Measurements from ENCODE around the gene VIM. TPM values are rescaled to one million over a fixed set of nuclear protein-coding genes. Genes with fewer than 3 reads are reported as not detected.

VIM gene
- total RNA-seq, 2 donors from 2014 or later: 137 to 290 TPM

- ATAC-seq (no peak), DNase-seq (no peak)
- intact Hi-C loops (cut with DNase I, micrococcal nuclease): no loop called here
These were observed 21.8 kb upstream of the VIM start for GRCh38 chr10:17206210-17206709.

- intact Hi-C loops (cut with DNase I, micrococcal nuclease): no loop called here
- DNase-seq (no peak), ATAC-seq (no peak)
These were observed 19.6 kb upstream of the VIM start for GRCh38 chr10:17208476-17208875.

GRCh38 chr10:17209302-17209701 lies 18.7 kb upstream of the VIM start:
- ATAC-seq (no peak), DNase-seq (no peak)
- intact Hi-C loops (cut with DNase I, micrococcal nuclease): no loop called here

GRCh38 chr10:17209881-17210280 lies 18.2 kb upstream of the VIM start:
- no peak for ATAC-seq
- no peak for DNase-seq
- intact Hi-C loops (cut with DNase I, micrococcal nuclease): no loop called here

- DNase-seq (no peak), ATAC-seq (no peak)
- intact Hi-C loops (cut with DNase I, micrococcal nuclease): no loop called here
These were observed 17.7 kb upstream of the VIM start for GRCh38 chr10:17210361-17210760.

GRCh38 chr10:17212802-17213221 lies 15.2 kb upstream of the VIM start:
- DNase-seq (no peak), ATAC-seq (no peak)
- intact Hi-C loops (cut with DNase I, micrococcal nuclease): no loop called here

- ATAC-seq: no peak
- intact Hi-C loops (cut with DNase I, micrococcal nuclease): no loop called here
These were observed 14.2 kb upstream of the VIM start for GRCh38 chr10:17213646-17214349.

GRCh38 chr10:17214526-17214925 lies 13.5 kb upstream of the VIM start:
- intact Hi-C loops (cut with DNase I, micrococcal nuclease): no loop called here
- DNase-seq (no peak), ATAC-seq (no peak)

More at GRCh38 chr10:17213646-17214349, 14.2 kb upstream of the VIM start:
- DNase-seq: no peak

GRCh38 chr10:17214971-17215781 lies 12.9 kb upstream of the VIM start:
- no peak for ATAC-seq
- intact Hi-C loops (cut with DNase I, micrococcal nuclease): no loop called here
- DNase-seq: no peak

- no peak for DNase-seq
- intact Hi-C loops (cut with DNase I, micrococcal nuclease): no loop called here
- ATAC-seq: no peak
These were observed 12.3 kb upstream of the VIM start for GRCh38 chr10:17215782-17216122.

GRCh38 chr10:17216217-17216900 lies 11.7 kb upstream of the VIM start:
- intact Hi-C loops (cut with DNase I, micrococcal nuclease): no loop called here
- ATAC-seq: peak; percentile 91

GRCh38 chr10:17216901-17217395 lies 11.1 kb upstream of the VIM start:
- no peak for DNase-seq
- intact Hi-C loops (cut with DNase I, micrococcal nuclease): no loop called here
- ATAC-seq: no peak

More at GRCh38 chr10:17216217-17216900, 11.7 kb upstream of the VIM start:
- DNase-seq: no peak

- DNase-seq: no peak
- intact Hi-C loops (cut with DNase I, micrococcal nuclease): no loop called here
- no peak for ATAC-seq
These were observed 10.3 kb upstream of the VIM start for GRCh38 chr10:17217631-17218232.

GRCh38 chr10:17219024-17219423 lies 9.0 kb upstream of the VIM start:
- no peak for ATAC-seq
- DNase-seq: no peak
- intact Hi-C loops (cut with DNase I, micrococcal nuclease): no loop called here

GRCh38 chr10:17220652-17221100 lies 7.4 kb upstream of the VIM start:
- intact Hi-C loops (cut with DNase I, micrococcal nuclease): no loop called here
- ATAC-seq (no peak), DNase-seq (no peak)

GRCh38 chr10:17222329-17222728 lies 5.7 kb upstream of the VIM start:
- DNase-seq (no peak), ATAC-seq (no peak)
- intact Hi-C loops (cut with DNase I, micrococcal nuclease): no loop called here

GRCh38 chr10:17225808-17226207 lies 2.2 kb upstream of the VIM start:
- DNase-seq (no peak), ATAC-seq (no peak)
- intact Hi-C loops (cut with DNase I, micrococcal nuclease): no loop called here

GRCh38 chr10:17226891-17227303 lies 1.1 kb upstream of the VIM start:
- DNase-seq: no peak
- intact Hi-C loops (cut with DNase I, micrococcal nuclease): no loop called here
- no peak for ATAC-seq
